Endothelial cell of umbilical vein (primary cell): ENCODE results near the gene LAMP1. TPM values are rescaled to one million over a fixed set of nuclear protein-coding genes. Genes with fewer than 3 reads are reported as not detected.

Experiments
- BruUV-seq: library from RNA; stranded (reverse); fragments of 400-500 nt; replicated peaks from 2 replicates; lab custom pipeline; 2021; lab: Mats Ljungman, UMichigan
- CTCF ChIA-PET: fragments of 300-600, 350-600 bp; sonication (Branson Sonifier 250); formaldehyde crosslinking; loops from one replicate; lab custom pipeline; 2021; ENCODE audit warnings: antibody characterized with exemption, inconsistent platforms; lab: Charles Lee
- POLR2A ChIA-PET: fragments of 300-600, 350-600 bp; sonication (Branson Sonifier 250); formaldehyde crosslinking; loops from one replicate; lab custom pipeline; 2021; ENCODE audit warnings: antibody characterized with exemption, inconsistent platforms; lab: Charles Lee
- DNase-seq: peaks from one replicate; pipeline ENCODE4 v3.0.0-alpha.2; 2011; ENCODE audit warnings: low read depth, low spot score
- FAIRE-seq: peaks from 2 replicates; lab custom pipeline; 2011; peaks lifted over from hg19 to GRCh38; lab: Jason Lieb, UNC
- H2AFZ ChIP-seq: 2 replicates; pipeline ENCODE4 v1.6.0; 2012; ENCODE audit warnings: low read depth, low read length, control low read depth, inconsistent platforms
- H3K27ac ChIP-seq: 2 replicates; pipeline ENCODE4 v1.5.1; 2011; ENCODE audit warnings: low read depth, mild to moderate bottlenecking, control low read depth, low read length, moderate library complexity; ENCODE audit not compliant: insufficient read depth
- H3K27me3 ChIP-seq, 2 experiments: 2 replicates each; pipeline versions ENCODE4 v1.6.0 to v1.6.1; 2011; ENCODE audit warnings: low read length in 2 of 2, mixed read lengths in 1 of 2; ENCODE audit not compliant: control insufficient read depth in 2 of 2, insufficient read depth in 2 of 2
- H3K36me3 ChIP-seq, 2 experiments: 2 replicates in 1 of 2; 3 replicates in 1 of 2; pipeline ENCODE4 v1.5.1; 2011; ENCODE audit warnings: low read length in 2 of 2, mild to moderate bottlenecking in 1 of 2, moderate library complexity in 1 of 2; ENCODE audit not compliant: control insufficient read depth in 2 of 2, insufficient read depth in 2 of 2; ENCODE audit errors: extremely low read depth in 1 of 2
- H3K4me1 ChIP-seq: 3 replicates; pipeline ENCODE4 v1.5.1; 2011; ENCODE audit warnings: mild to moderate bottlenecking, low read length; ENCODE audit not compliant: control insufficient read depth, insufficient read depth; ENCODE audit errors: extremely low read depth
- H3K4me2 ChIP-seq: 2 replicates; pipeline ENCODE4 v1.6.1; 2011; ENCODE audit warnings: low read length, control low read depth, mixed read lengths; ENCODE audit not compliant: insufficient read depth
- H3K4me3 ChIP-seq, 3 experiments: fragments of 200-600 bp in 1 of 3; sonication (generic), shearing (Covaris generic) in 1 of 3; replicated peaks in 1 of 3; 2 replicates each; pipeline ENCODE4 v1.5.1; 2011 to 2016; ENCODE audit warnings: control low read depth in 3 of 3, low read length in 3 of 3, mild to moderate bottlenecking in 2 of 3, inconsistent platforms in 1 of 3, low read depth in 1 of 3, moderate library complexity in 1 of 3; ENCODE audit not compliant: insufficient read depth in 1 of 3
- H3K79me2 ChIP-seq: 2 replicates; pipeline ENCODE4 v1.6.0; 2012; ENCODE audit warnings: low read length, inconsistent platforms; ENCODE audit not compliant: control insufficient read depth, insufficient read depth
- H3K9ac ChIP-seq: replicated peaks from 2 replicates; pipeline ENCODE3; 2011; ENCODE audit warnings: low read length, control low read depth; ENCODE audit not compliant: insufficient read depth; ENCODE audit errors: extremely low read depth
- H3K9me1 ChIP-seq: replicated peaks from 3 replicates; pipeline ENCODE4 v1.6.0; 2011; ENCODE audit warnings: mild to moderate bottlenecking, low read length; ENCODE audit not compliant: control insufficient read depth, insufficient read depth; ENCODE audit errors: extremely low read depth
- H3K9me3 ChIP-seq: replicated peaks from 2 replicates; pipeline ENCODE4 v1.5.1; 2012; ENCODE audit warnings: low read length, inconsistent platforms; ENCODE audit not compliant: control insufficient read depth, insufficient read depth
- H4K20me1 ChIP-seq: replicated peaks from 2 replicates; pipeline ENCODE3; 2011; ENCODE audit warnings: mild to moderate bottlenecking, low read length; ENCODE audit not compliant: control insufficient read depth, insufficient read depth; ENCODE audit errors: extremely low read depth
- EZH2 ChIP-seq: IDR thresholded peaks from 2 replicates; pipeline ENCODE4 v1.6.1; 2012; ENCODE audit warnings: borderline replicate concordance, low read depth, mild to moderate bottlenecking, moderate library complexity, low read length, inconsistent platforms; ENCODE audit not compliant: severe bottlenecking
- FOS ChIP-seq: IDR thresholded peaks from 2 replicates; pipeline ENCODE4 v1.6.1; 2011; ENCODE audit warnings: mild to moderate bottlenecking, low read length, moderate library complexity, borderline replicate concordance; ENCODE audit not compliant: insufficient read depth
- GATA2 ChIP-seq: IDR thresholded peaks from 2 replicates; pipeline ENCODE4 v1.7.0; 2011; ENCODE audit warnings: low read depth, mild to moderate bottlenecking, moderate library complexity, mixed read lengths, low read length; ENCODE audit not compliant: insufficient read length, insufficient read depth
- JUN ChIP-seq: IDR thresholded peaks from 2 replicates; pipeline ENCODE4 v1.6.1; 2011; ENCODE audit warnings: borderline replicate concordance, low read depth; ENCODE audit not compliant: insufficient read length, insufficient read depth
- MYC ChIP-seq: IDR thresholded peaks from one replicate; pipeline ENCODE4 v1.6.1; 2011; ENCODE audit warnings: mild to moderate bottlenecking, low read depth, low read length
- POLR2A ChIP-seq: IDR thresholded peaks from 2 replicates; pipeline ENCODE4 v1.6.1; 2012; ENCODE audit warnings: low read depth, mild to moderate bottlenecking, control low read depth, low read length
- POLR2AphosphoS5 ChIP-seq: IDR thresholded peaks from 2 replicates; pipeline ENCODE4 v1.6.1; 2012; ENCODE audit warnings: low read depth, mild to moderate bottlenecking, control low read depth, low read length, moderate library complexity; ENCODE audit not compliant: insufficient read depth
- dilution Hi-C: fragments of 300-500 bp; cut with MboI; formaldehyde crosslinking; loops from one replicate; pipeline ENCODE4 v1.15.0; 2019; ENCODE audit warnings: low sequenced_read_pairs; ENCODE audit not compliant: extremely low pct_ligation_motif_present
- intact Hi-C: fragments of 100-400 bp; cut with micrococcal nuclease; formaldehyde crosslinking; loops from one replicate; pipeline ENCODE4 v1.10.0; 2022
- polyA plus RNA-seq, 4 experiments: library from polyadenylated mRNA; depleted of rRNA in 3 of 4; stranded (reverse) in 3 of 4; unstranded in 1 of 4; fragments of >200 nt; gene quantifications; 2 replicates each; pipeline versions ENCODE4 v1.2.1 to v1.2.3, GENCODE V29; 2011 to 2012; ENCODE audit warnings: missing spikeins in 1 of 4
- total RNA-seq: library from RNA; stranded (reverse); gene quantifications from 2 replicates; pipeline ENCODE4 v1.2.3, GENCODE V29; 2021
- TF ChIP-seq, protein P1 (sequence below), 2 donors: IDR thresholded peaks; 1 replicate in 1 of 2; 2 replicates in 1 of 2; pipeline ENCODE4 v1.5.1; 2011; ENCODE audit warnings: low read length in 2 of 2, mild to moderate bottlenecking in 2 of 2, moderate library complexity in 2 of 2, control low read depth in 1 of 2, inconsistent platforms in 1 of 2, low read depth in 1 of 2; ENCODE audit not compliant: insufficient read depth in 1 of 2; ENCODE audit errors: extremely low read depth in 1 of 2
- TF ChIP-seq, protein P2 (sequence below): IDR thresholded peaks from 2 replicates; pipeline ENCODE4 v1.6.1; 2011; ENCODE audit not compliant: insufficient read depth, insufficient read length

LAMP1 gene
- total and polyA plus RNA-seq, 2 donors (not counting 3 experiments of a cell fraction or from before 2014, with no cell fraction given), result 262 to 285 TPM

DNA sequence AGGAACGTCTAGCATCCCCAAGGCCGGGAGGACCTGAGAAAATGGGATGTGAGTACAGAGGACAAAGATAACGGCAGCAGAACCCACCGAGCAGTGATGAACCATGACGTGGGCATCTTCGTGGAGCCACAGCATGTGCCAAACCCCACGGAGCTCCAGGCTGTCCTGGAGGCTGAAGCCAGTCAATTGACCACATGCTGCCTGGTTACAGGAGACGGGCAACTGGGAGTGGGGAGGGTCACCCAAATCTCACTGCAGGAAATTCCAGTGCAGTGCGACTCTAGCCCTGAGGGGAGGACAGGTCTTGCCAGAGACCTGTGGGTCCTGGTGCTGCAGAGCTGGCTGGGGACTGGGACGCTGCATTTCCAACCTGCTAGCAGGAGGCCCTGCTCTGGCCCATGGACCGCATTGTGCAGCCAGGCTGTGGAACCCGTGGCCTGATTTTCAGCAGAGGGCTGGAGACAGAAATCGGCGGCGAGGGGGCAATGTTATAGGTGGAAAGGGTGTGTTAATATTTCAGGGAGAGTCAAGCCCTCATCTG, 70.1 kb downstream of the LAMP1 start:
- dilution Hi-C loops (no loop called here), intact Hi-C loops (no loop called here)
- Histone ChIP-seq H3K9me3 (no peaks in the 10 kb centered on the region), H3K9ac (no peak overlapping the region), H3K9me1 (no peaks in the 10 kb centered on the region), H4K20me1 (no peaks in the 10 kb centered on the region), H3K4me1 (no peaks in the 10 kb centered on the region), H3K27ac (no peak overlapping the region), H3K27me3 (peaks cover 9 to 10% of the 10 kb centered on the region in 2 experiments), H3K36me3 (no peaks in the 10 kb centered on the region), H3K4me3 (no peak overlapping the region), H2AFZ (no peak overlapping the region), H3K79me2 (no peaks in the 10 kb centered on the region), H3K4me2 (no peak overlapping the region)
- BruUV-seq, result no TSS peak
- DNase-seq (no peak), FAIRE-seq (no peak)
- POLR2A ChIA-PET, result no interaction called here
- CTCF ChIA-PET, result interaction anchor here (1.5 kb wide), 1 partner anchor 11 kb away, joined by 4 read pairs; no protein-coding TSS in a partner anchor
- TF ChIP-seq POLR2AphosphoS5 (no peak), FOS (no peak), GATA2 (no peak), POLR2A (no peak), EZH2 (no peak), JUN (no peak), MYC (no peak)
- TF ChIP-seq, protein P1, sequence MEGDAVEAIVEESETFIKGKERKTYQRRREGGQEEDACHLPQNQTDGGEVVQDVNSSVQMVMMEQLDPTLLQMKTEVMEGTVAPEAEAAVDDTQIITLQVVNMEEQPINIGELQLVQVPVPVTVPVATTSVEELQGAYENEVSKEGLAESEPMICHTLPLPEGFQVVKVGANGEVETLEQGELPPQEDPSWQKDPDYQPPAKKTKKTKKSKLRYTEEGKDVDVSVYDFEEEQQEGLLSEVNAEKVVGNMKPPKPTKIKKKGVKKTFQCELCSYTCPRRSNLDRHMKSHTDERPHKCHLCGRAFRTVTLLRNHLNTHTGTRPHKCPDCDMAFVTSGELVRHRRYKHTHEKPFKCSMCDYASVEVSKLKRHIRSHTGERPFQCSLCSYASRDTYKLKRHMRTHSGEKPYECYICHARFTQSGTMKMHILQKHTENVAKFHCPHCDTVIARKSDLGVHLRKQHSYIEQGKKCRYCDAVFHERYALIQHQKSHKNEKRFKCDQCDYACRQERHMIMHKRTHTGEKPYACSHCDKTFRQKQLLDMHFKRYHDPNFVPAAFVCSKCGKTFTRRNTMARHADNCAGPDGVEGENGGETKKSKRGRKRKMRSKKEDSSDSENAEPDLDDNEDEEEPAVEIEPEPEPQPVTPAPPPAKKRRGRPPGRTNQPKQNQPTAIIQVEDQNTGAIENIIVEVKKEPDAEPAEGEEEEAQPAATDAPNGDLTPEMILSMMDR (IDR thresholded peaks at IDR 0.05; ENCODE audit: extremely low read depth in 1 of 2, insufficient read depth in 1 of 2, low read depth in 1 of 2, low read length in 2 of 2), result no peak
- TF ChIP-seq, protein P2, sequence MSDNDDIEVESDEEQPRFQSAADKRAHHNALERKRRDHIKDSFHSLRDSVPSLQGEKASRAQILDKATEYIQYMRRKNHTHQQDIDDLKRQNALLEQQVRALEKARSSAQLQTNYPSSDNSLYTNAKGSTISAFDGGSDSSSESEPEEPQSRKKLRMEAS, result no peak
